ENCODE results near the gene LRRC75A.
A peak's percentile ranks its signal among the peaks of the same experiment; 100 is the strongest.
"Not testable (repeated sequence)": the region's sequence is repeated elsewhere in the genome, so short reads cannot be mapped to it uniquely, and the experiment has no call there.

Gene LRRC75A

GRCh38 chr17:16491703-16492612 is at the start of gene LRRC75A:
Gene LRRC75A (minus strand): TSS chr17:16492193. CDS start chr17:16491990, 203 bp downstream.
- in situ Hi-C loops (cut with MboI; ENCODE audit: low pct_unique_long_range_greater_than_20kb, low sequenced_read_pairs, unreplicated experiment) = no loop called here
- peak; percentile 8 for TF ChIP-seq CTCF (IDR thresholded peaks at IDR 0.05; ENCODE audit: extremely low read depth, insufficient read depth, missing control alignments)
- peak; percentile 86 for DNase-seq (ENCODE audit: low spot score)

GRCh38 chr17:16537130-16537458 is 45.1 kb upstream of the LRRC75A start:
- TF ChIP-seq CTCF (IDR thresholded peaks at IDR 0.05; ENCODE audit: extremely low read depth, insufficient read depth, missing control alignments) = no peak
- no peak for DNase-seq (ENCODE audit: low spot score)
- in situ Hi-C loops (cut with MboI; ENCODE audit: low pct_unique_long_range_greater_than_20kb, low sequenced_read_pairs, unreplicated experiment) = no loop called here

- no peak for DNase-seq (ENCODE audit: low spot score)
- in situ Hi-C loops (cut with MboI; ENCODE audit: low pct_unique_long_range_greater_than_20kb, low sequenced_read_pairs, unreplicated experiment) = no loop called here
- no peak for TF ChIP-seq CTCF (IDR thresholded peaks at IDR 0.05; ENCODE audit: extremely low read depth, insufficient read depth, missing control alignments)
Observed at GRCh38 chr17:16534236-16534635, 42.2 kb upstream of the LRRC75A start.

GRCh38 chr17:16529906-16530305 is 37.9 kb upstream of the LRRC75A start:
- DNase-seq (ENCODE audit: low spot score) = no peak
- no peak for TF ChIP-seq CTCF (IDR thresholded peaks at IDR 0.05; ENCODE audit: extremely low read depth, insufficient read depth, missing control alignments)
- in situ Hi-C loops (cut with MboI; ENCODE audit: low pct_unique_long_range_greater_than_20kb, low sequenced_read_pairs, unreplicated experiment) = no loop called here

- DNase-seq (ENCODE audit: low spot score) = no peak
- no peak for TF ChIP-seq CTCF (IDR thresholded peaks at IDR 0.05; ENCODE audit: extremely low read depth, insufficient read depth, missing control alignments)
- in situ Hi-C loops (cut with MboI; ENCODE audit: low pct_unique_long_range_greater_than_20kb, low sequenced_read_pairs, unreplicated experiment) = no loop called here
Observed at GRCh38 chr17:16527298-16527697, 35.3 kb upstream of the LRRC75A start.

GRCh38 chr17:16525556-16525955 is 33.6 kb upstream of the LRRC75A start:
- in situ Hi-C loops (cut with MboI; ENCODE audit: low pct_unique_long_range_greater_than_20kb, low sequenced_read_pairs, unreplicated experiment) = not testable (repeated sequence)

GRCh38 chr17:16521070-16521727 is 29.2 kb upstream of the LRRC75A start:
- peak; percentile 90 for TF ChIP-seq CTCF (IDR thresholded peaks at IDR 0.05; ENCODE audit: extremely low read depth, insufficient read depth, missing control alignments)
- DNase-seq (ENCODE audit: low spot score) = peak; percentile 82
- in situ Hi-C loops (cut with MboI; ENCODE audit: low pct_unique_long_range_greater_than_20kb, low sequenced_read_pairs, unreplicated experiment) = no loop called here

More at GRCh38 chr17:16525556-16525955, 33.6 kb upstream of the LRRC75A start:
- DNase-seq (ENCODE audit: low spot score) = not testable (repeated sequence)

Data from GM13977 (cell line).